Hepatocyte (in vitro differentiated cells): ENCODE results near the gene PRKAG2. TPM values are rescaled to one million over a fixed set of nuclear protein-coding genes. Genes with fewer than 3 reads are reported as not detected.

Experiments used
- DNase-seq: peaks from one replicate; pipeline ENCODE4 v3.0.0-alpha.2; 2016; ENCODE audit warnings: low spot score
- H2AFZ ChIP-seq: fragments of 200-600 bp; sonication (generic); 2 replicates; pipeline ENCODE4 v1.6.0; 2016; ENCODE audit warnings: antibody characterized with exemption, mild to moderate bottlenecking
- H3K27ac ChIP-seq: fragments of 200-600 bp; sonication (generic); 2 replicates; pipeline ENCODE4 v1.5.1; 2016; ENCODE audit warnings: mild to moderate bottlenecking
- H3K27me3 ChIP-seq: fragments of 200-600 bp; sonication (generic); 2 replicates; pipeline ENCODE4 v1.6.1; 2016
- H3K36me3 ChIP-seq: fragments of 200-600 bp; sonication (generic); replicated peaks from 2 replicates; pipeline ENCODE4 v1.5.1; 2016; ENCODE audit warnings: low read depth; ENCODE audit not compliant: insufficient read depth
- H3K4me1 ChIP-seq: fragments of 200-600 bp; sonication (generic); 2 replicates; pipeline ENCODE4 v1.5.1; 2016; ENCODE audit warnings: mild to moderate bottlenecking, moderate library complexity; ENCODE audit not compliant: insufficient read depth
- H3K4me2 ChIP-seq: fragments of 200-600 bp; sonication (generic); 2 replicates; pipeline ENCODE4 v1.6.0; 2016
- H3K4me3 ChIP-seq: fragments of 200-600 bp; sonication (generic); 2 replicates; pipeline ENCODE4 v1.5.1; 2016; ENCODE audit warnings: mild to moderate bottlenecking
- H3K79me2 ChIP-seq: fragments of 200-600 bp; sonication (generic); 2 replicates; pipeline ENCODE4 v1.6.0; 2017; ENCODE audit warnings: mild to moderate bottlenecking
- H3K9me2 ChIP-seq: fragments of 200-600 bp; sonication (generic); replicated peaks from 2 replicates; pipeline ENCODE4 v1.6.0; 2017; ENCODE audit warnings: mild to moderate bottlenecking; ENCODE audit not compliant: insufficient read depth
- H3K9me3 ChIP-seq: fragments of 200-600 bp; sonication (generic); 2 replicates; pipeline ENCODE4 v1.5.1; 2016; ENCODE audit warnings: low read depth, mild to moderate bottlenecking
- H4K20me1 ChIP-seq: fragments of 200-600 bp; sonication (generic); 2 replicates; pipeline ENCODE4 v1.6.0; 2016; ENCODE audit warnings: mild to moderate bottlenecking; ENCODE audit not compliant: insufficient read depth, poor library complexity, severe bottlenecking
- EZH2 ChIP-seq: fragments of 200-600 bp; sonication (generic); IDR thresholded peaks from 2 replicates; pipeline ENCODE4 v1.6.1; 2016; ENCODE audit warnings: antibody characterized with exemption, mild to moderate bottlenecking, borderline replicate concordance
- EZH2phosphoT487 ChIP-seq: fragments of 200-600 bp; sonication (generic); IDR thresholded peaks from one replicate; pipeline ENCODE4 v1.6.1; 2018; ENCODE audit warnings: antibody characterized with exemption, mild to moderate bottlenecking, low read depth, moderate library complexity; ENCODE audit not compliant: unreplicated experiment, severe bottlenecking
- WGBS: methylation state at CpG from one replicate; pipeline ENCODE4 v1.1.6; 2016; ENCODE audit warnings: low lambda C conversion rate; ENCODE audit errors: missing lambda C conversion rate; 5-methylcytosine and 5-hydroxymethylcytosine counted together
- polyA plus RNA-seq: library from polyadenylated mRNA; unstranded; fragments of >200 nt; fragmentation: Nextera tagmentation; extraction: Ambion mirVana; gene quantifications from 2 replicates; pipeline ENCODE4 v1.2.1, GENCODE V29; 2016
- total RNA-seq: library from RNA; depleted of rRNA; stranded (reverse); fragments of >200 nt; gene quantifications from 2 replicates; pipeline ENCODE4 v1.2.3, GENCODE V29; 2014
- TF ChIP-seq, protein P1 (sequence below): fragments of 200-600 bp; sonication (generic); IDR thresholded peaks from 2 replicates; pipeline ENCODE4 v1.5.1; 2016; ENCODE audit warnings: antibody characterized with exemption, mild to moderate bottlenecking; ENCODE audit not compliant: poor library complexity

The PRKAG2 gene
- total and polyA plus RNA-seq, 2 experiments from 2014 or later, result 17.8 to 23.4 TPM

DNA sequence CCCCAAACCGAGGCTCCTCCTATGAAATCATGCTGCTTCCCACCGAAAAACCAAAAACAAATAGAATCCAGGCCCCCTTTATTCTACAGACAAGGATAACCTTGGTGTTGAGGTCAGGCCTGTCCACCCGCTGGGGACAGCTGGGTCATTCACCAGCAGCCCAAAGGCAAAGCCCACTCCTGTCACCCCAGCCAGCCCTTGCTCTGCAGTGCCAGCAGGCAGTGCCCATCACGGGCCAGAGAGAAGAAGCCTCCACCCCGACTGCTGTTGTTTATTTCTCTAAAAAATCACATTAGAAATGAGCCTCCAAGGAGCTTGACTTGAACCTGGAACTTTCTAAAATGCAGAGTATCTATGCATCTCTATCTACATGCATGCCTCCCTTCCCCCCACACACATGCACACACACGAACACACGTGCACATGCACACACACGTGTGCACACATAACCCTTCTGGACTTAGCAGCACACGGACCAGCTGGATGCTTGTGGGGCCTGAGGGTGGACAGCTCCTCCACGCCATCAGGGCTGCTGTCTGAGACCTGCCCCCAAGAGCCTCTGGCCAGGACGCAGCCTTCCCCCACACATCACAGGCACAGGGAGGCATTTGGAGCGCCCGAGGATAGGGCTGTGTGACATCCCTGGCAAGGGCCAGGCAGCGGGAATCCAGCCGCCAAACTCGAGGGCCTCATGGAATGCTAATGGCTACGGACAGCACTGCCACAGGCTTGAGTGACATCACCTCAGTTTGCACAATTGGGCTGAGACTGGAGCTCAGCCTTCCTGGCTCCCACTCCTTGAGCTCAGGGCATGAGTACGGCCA lies 22.8 kb downstream of the PRKAG2 start:
- TF ChIP-seq, protein P1, sequence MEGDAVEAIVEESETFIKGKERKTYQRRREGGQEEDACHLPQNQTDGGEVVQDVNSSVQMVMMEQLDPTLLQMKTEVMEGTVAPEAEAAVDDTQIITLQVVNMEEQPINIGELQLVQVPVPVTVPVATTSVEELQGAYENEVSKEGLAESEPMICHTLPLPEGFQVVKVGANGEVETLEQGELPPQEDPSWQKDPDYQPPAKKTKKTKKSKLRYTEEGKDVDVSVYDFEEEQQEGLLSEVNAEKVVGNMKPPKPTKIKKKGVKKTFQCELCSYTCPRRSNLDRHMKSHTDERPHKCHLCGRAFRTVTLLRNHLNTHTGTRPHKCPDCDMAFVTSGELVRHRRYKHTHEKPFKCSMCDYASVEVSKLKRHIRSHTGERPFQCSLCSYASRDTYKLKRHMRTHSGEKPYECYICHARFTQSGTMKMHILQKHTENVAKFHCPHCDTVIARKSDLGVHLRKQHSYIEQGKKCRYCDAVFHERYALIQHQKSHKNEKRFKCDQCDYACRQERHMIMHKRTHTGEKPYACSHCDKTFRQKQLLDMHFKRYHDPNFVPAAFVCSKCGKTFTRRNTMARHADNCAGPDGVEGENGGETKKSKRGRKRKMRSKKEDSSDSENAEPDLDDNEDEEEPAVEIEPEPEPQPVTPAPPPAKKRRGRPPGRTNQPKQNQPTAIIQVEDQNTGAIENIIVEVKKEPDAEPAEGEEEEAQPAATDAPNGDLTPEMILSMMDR, result no peak
- no peak for TF ChIP-seq EZH2
- TF ChIP-seq EZH2phosphoT487, result no peak
- H3K9me2 ChIP-seq, result no peaks in the 10 kb centered on the region
- WGBS, result 79% methylated on average over 18 of the region's 18 CpGs
- no peaks in the 10 kb centered on the region for H3K79me2 ChIP-seq
- H3K9me3 ChIP-seq, result no peaks in the 10 kb centered on the region
- no peaks in the 10 kb centered on the region for H4K20me1 ChIP-seq
- no peaks in the 10 kb centered on the region for H3K4me1 ChIP-seq
- no peaks in the 10 kb centered on the region for H3K36me3 ChIP-seq
- H3K27me3 ChIP-seq, result no peaks in the 10 kb centered on the region
- H3K4me2 ChIP-seq, result no peak overlapping the region
- H3K4me3 ChIP-seq, result no peak overlapping the region
- DNase-seq, result no peak
- H3K27ac ChIP-seq, result no peak overlapping the region
- H2AFZ ChIP-seq, result no peak overlapping the region

DNA sequence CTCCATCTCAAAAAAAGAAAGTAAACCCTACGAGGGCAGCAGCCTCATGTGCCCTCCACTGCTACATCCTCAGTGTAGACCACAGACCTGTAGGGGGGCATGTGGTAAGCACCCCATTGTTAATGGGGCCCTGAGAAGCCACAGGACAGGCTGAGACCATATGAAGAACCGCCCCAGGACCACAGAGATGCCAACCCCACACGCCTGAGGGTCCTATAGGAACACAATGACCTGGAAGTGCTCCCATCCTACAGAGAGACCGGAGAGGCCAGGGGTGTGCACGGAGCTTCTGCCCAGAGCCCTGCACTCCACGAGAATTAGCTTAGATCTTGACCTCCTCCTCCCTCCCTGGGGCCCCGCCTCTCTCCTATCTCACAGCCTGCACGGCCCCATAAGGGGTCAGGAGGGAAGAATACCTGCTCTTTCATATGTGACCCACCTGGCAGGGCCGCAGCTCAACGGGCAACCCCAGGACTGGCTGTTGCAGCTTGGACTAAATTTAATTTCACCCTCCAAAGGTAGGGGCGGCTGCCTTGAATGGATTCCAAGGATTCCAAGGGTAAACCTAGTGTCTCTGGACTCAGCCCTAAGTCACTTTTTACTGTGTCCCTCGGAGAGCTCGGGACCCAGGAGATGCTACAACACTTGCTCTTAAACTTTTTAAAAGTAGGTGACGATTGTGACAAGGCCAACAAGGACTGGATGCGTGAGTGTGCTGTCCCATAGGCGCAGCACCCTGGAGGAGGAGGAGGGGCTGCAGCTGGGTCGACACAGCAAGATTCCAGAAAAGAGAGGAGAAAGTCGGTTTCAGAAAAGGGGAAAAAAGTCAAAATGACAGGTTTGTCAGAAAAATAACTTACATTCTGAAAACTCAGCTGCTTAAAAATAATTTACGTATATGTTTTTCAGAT lies 24.2 kb downstream of the PRKAG2 start:
- H3K27me3 ChIP-seq, result no peaks in the 10 kb centered on the region
- H3K27ac ChIP-seq, result no peak overlapping the region
- H3K9me3 ChIP-seq, result no peaks in the 10 kb centered on the region
- H3K9me2 ChIP-seq, result no peaks in the 10 kb centered on the region
- no peak overlapping the region for H2AFZ ChIP-seq
- no peak overlapping the region for H3K4me3 ChIP-seq
- no peak for TF ChIP-seq EZH2
- TF ChIP-seq, protein P1, result no peak
- TF ChIP-seq EZH2phosphoT487, result no peak
- 81% methylated on average over 19 of the region's 19 CpGs for WGBS
- no peaks in the 10 kb centered on the region for H3K36me3 ChIP-seq
- no peaks in the 10 kb centered on the region for H4K20me1 ChIP-seq
- DNase-seq, result no peak
- H3K4me1 ChIP-seq, result no peaks in the 10 kb centered on the region
- no peak overlapping the region for H3K4me2 ChIP-seq
- no peaks in the 10 kb centered on the region for H3K79me2 ChIP-seq

- Histone ChIP-seq H3K27ac (no peak overlapping the region), H3K79me2 (no peaks in the 10 kb centered on the region), H3K9me2 (no peaks in the 10 kb centered on the region), H2AFZ (no peak overlapping the region), H4K20me1 (no peaks in the 10 kb centered on the region), H3K27me3 (no peaks in the 10 kb centered on the region), H3K4me1 (no peaks in the 10 kb centered on the region), H3K9me3 (no peaks in the 10 kb centered on the region), H3K4me3 (no peak overlapping the region), H3K4me2 (no peak overlapping the region), H3K36me3 (no peaks in the 10 kb centered on the region)
- WGBS, result 83% methylated on average over 13 of the region's 13 CpGs
- no peak for DNase-seq
- TF ChIP-seq, protein P1, result no peak
- TF ChIP-seq EZH2phosphoT487 (no peak), EZH2 (no peak)
Measured at GRCh38 chr7:151851782-151852181, 25.1 kb downstream of the PRKAG2 start.
